HK-2 (cell line): Measurements from ENCODE around the gene MYO18A.

Source experiments
- DNase-seq: peaks from one replicate; pipeline ENCODE4 v3.0.0-alpha.2; 2018; ENCODE audit not compliant: unreplicated experiment

Gene MYO18A

DNA sequence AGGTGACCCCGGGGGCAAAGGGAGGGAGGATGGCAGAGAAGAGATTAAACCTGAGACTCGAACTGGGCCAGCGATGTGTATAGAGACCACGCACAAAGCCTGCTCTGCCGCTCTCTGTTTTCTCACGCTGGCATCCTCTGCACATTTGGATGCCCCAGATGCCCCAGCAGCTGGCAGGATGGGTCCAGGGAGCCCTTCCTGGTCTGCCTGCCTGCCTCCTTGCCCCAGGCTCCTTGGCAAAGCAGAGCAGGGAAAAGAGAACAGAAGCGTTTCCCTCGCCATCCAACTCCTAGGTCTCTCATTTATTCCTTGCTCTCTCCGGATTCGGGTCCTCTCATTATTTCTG lies 142.5 kb downstream of the MYO18A start:
- no peak for DNase-seq

DNA sequence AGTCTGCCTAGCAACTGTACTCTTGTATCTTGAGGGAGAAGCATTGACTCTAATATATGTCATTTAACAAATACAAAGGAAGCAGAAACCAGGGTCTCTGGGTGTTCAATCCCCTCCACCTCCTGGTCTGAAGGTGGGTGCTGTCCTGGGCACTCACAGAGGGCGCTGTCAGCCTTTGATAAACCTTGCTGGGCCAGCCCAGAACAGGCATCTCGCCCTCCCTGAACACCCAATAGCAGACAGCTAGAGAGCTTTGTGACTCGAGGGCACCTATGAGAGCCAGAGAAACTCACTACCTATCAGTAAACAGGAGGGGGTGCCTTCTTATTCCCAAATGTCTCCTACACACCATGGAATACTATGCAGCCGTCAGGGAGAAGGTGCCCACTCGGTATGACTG lies 143.6 kb downstream of the MYO18A start:
- no peak for DNase-seq

DNA sequence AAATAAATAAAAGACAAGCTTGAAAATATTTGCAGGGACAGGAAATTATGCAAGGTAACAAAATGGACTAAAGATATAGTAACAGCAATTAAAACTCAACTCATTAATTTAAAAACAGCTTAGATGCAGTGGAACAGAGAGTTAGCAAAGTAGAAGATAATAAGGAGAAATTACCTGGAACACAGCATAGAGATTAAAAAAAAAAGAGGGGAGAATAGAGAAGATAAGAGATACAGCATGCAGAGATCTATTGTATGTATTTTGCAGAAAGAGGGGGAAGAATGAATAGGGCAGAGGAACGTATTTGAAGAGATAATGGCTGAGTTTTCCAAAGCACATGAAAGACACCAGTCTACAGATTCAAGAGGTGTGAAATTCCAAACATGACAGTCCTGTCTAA lies 145.7 kb downstream of the MYO18A start:
- DNase-seq = no peak

DNA sequence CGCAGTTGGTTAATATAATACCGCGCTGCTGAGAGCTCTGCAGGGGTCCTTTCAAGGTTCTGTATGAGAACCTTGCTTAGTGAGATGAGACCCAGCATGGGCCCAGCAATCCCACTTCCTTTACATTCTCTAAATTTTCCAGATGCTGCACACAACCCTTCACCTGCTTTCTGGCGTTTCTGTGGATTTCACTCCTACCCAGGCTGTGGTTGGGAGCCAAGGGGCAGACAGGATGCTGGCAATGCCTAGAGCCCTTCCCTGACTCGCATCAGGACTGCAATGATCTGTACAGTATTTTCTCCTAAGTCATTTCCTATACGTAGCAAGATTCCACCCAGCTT lies 147.4 kb downstream of the MYO18A start:
- DNase-seq = no peak

DNA sequence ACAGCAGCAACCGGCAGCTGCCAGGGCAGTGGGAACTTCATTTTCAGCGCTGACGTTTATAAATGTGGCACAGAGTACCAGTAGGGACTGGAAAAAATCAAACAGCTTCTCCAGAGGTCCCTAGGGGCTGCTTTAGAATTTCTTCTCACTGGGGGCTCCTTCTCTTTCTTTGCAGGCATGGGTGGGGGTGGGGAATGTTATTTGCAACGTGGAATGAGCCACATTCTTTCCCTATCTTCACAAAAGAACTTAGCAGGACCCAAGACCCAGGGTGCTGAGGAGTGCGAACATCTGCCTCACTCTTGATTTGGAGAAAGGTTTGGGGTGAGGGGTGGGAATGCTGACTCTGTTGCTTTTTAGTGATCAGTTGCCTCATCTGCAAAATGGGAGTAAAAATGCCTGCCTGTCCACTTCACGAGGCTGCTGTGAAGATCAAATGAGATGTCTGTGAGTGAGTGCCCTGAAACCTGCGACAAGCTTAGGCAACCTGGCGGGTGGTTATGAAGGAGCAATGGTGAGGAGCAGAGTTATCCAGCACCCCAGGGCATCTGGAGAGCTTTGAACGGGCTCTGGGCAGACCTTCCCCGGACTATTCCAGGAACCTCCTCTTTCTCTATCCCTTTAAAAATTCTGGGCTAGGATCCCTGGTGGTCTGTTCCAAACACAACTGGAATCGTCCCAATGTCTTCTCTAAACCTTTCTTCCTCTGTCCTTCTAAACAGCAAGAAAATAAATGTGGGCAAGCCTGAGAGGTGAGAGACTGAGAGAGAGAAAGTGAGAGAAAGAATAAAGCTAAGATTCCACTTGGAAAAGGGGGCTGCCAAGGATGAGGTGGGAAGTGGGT lies 148.0 kb downstream of the MYO18A start:
- no peak for DNase-seq

DNA sequence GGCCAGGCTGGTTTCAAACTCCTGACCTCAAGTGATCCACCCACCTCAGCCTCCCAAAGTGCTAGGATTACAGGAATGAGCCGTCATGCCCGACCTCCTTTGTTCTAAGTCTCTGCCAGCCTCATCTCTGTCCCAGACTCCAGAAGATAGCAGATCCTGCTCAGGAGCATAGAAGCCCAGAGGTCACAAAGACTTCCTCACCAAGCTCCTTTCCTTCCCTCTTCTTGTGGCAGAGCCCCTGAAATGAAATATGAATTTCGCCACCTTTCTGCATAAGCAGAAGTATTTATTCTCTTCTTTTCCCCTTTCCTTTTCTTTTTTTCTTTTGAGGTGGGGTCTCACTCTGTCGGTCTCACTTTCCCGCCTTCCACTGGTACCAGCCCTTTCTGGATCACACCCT lies 148.7 kb downstream of the MYO18A start:
- DNase-seq = no peak

DNA sequence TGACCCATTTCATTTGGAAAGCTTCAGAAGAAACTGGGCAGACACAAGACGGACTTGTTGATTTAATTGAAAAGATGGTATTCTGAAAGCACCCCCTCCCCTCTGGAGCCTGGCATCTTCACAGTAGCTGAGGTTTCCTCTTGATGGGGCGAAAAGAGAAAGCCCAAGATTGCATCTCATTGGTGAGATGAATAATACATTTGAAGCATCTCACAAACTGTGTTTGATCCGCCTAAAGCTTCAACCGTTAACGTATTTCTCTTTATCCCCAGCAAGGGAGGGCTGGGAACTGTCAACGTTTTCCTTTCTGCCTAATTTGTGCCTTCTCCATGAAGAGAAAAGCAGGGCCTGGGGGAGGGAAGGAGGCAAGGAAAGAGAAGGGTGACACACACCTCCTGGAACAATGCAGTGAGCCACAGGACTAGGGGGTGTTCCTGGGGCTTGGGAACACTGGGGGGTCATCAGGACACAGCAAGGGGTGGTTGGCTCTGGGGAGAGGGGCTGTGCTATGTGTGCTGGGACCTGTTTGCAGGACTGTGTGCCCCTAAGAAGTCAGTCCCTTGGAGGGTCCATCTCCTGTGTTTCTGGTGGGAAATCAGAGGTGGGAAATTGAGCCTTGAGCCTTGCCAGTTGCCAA lies 155.8 kb downstream of the MYO18A start:
- DNase-seq = no peak

DNA sequence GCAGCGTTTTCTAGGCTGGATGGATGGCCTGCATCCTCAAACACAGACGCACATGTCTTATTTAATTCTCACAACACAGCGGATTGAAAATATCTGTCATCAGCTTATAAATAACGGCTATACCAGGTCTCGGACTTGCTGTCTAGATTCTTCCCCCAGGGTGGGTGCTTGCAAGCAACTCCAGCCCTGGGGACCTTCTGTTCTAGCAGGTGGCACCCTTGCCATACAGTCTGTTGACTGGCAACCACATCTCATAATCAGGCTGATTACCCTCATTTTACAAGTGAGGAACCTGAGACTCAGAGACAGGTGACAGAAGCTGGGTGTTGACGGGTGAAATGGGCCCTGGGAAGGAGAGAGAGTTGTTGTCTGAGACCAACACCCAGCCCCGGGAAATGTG lies 158.1 kb downstream of the MYO18A start:
- DNase-seq = no peak

DNA sequence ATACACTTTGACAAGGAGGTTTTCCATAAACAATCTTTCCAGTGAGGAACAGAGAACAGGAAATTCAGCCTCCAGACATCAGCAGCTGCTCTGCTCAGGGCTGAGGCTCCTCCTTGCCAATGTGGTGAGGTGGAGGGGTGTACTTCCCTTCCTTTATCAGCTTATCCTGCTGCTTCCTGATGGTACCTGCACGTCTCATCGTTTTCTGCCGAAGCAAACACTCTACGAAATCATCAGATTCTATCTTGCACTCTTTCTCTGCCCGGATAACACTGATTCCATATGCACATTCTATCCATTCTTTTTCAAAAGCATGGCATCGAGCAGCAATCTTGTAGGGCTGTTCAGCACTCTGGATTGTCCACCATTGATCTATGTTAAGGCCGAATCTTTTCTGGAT lies 159.0 kb downstream of the MYO18A start:
- no peak for DNase-seq
